Measurements from ENCODE around the gene SRY. TPM values are rescaled to one million over a fixed set of nuclear protein-coding genes. Genes with fewer than 3 reads are reported as not detected.
"Not testable (repeated sequence)": the region's sequence is repeated elsewhere in the genome, so short reads cannot be mapped to it uniquely, and the experiment has no call there.

The SRY gene
- not detected for total RNA-seq
- not detected for polyA plus RNA-seq
- 0 reads per million in 6 experiments for total RNA-seq

DNA sequence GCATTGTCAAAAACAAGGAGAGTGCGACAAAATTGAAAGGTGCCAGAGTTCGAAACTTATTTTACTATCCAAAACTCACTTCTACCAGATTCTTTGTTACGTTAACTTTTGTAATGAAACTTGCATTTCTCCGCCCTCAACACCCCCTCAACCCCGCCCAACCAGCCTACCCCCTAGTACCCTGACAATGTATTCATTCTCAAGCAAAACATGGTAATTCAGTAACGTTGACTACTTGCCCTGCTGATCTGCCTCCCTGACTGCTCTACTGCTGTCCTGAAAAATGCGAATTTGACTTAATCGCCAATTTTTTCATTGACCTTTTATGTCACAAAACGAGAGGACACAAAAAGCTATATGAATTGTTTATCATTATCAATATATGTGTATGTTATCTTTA lies at the start of gene SRY:
SRY (minus strand) TSS at position 83 of the 400 bp plus-strand sequence; CDS start at position 4, 79 bp downstream.
- POLR2A ChIA-PET: no interaction called here
- H3K36me3 Mint-ChIP-seq: peaks cover 0 to 7% (median 1%) of the 10 kb centered on the region in 3 donors
- no peak within 1 kb of the TSS for H3K27ac Mint-ChIP-seq
- H3K4me3 Mint-ChIP-seq: peak within 1 kb of the TSS in 5 of 10 donors; percentile 28 to 66 (median 57)
- ATAC-seq: no peak
- H3K9me3 Mint-ChIP-seq: peaks cover 0 to 4% (median 0%) of the 10 kb centered on the region in 9 donors
- DNase-seq: no peak
- peaks cover 7 to 11% (median 9%) of the 10 kb centered on the region in 4 donors for H3K4me1 Mint-ChIP-seq
- peaks cover 18 to 46% (median 36%) of the 10 kb centered on the region in 5 donors for H3K27me3 Mint-ChIP-seq

DNA sequence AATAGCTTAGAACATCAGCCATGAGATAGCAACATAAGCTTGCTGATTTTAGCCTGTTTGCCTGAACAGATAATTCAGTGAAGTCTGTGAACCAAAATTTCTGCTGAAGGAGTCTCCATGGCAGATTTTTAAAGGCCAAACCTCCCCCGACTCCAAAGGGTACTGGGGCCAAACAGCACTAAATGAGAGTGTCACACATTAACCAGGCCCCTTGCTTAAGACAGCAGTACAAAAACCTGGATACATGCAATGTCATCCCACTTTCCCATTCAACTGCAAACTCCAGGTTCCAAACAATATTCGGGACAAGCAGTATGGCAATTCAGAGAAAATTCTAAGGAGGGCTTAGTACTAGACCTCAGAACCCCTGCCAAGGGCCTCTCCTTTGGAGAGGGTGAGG lies 49.6 kb upstream of the SRY start:
- Mint-ChIP-seq H3K4me3 (no peak overlapping the region), H3K4me1 (peaks cover 0 to 13% (median 8%) of the 10 kb centered on the region in 4 donors), H3K36me3 (peaks cover 0 to 6% (median 0%) of the 10 kb centered on the region in 3 donors), H3K27me3 (peaks cover 0 to 18% (median 12%) of the 10 kb centered on the region in 5 donors), H3K9me3 (no peaks in the 10 kb centered on the region), H3K27ac (no peak overlapping the region)
- POLR2A ChIA-PET: no interaction called here
- DNase-seq: no peak
- ATAC-seq: no peak

DNA sequence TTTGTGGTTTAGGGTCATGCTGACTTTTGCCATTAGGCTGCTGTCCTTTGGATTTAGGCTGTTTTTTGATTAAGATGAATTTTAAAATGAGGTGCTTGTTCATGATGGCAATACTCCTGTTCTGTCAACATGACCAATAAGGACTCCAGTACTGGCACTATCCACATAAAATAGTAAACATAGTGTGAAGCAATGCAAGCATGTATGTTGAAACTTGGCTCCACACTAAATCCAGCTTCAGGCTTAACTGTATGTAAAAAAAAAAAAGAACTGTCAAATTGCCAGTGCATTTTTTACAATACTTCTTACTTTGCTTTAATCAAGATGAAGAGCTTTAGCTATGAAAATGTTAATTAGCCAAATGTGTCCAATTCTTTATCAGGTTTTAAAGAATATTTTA lies 47.7 kb upstream of the SRY start:
- POLR2A ChIA-PET: no interaction called here
- Mint-ChIP-seq H3K27ac (no peak overlapping the region), H3K4me1 (peaks cover 0 to 2% (median under 1%) of the 10 kb centered on the region in 4 donors), H3K4me3 (no peak overlapping the region), H3K36me3 (no peaks in the 10 kb centered on the region), H3K9me3 (peaks cover 0 to 3% (median 0%) of the 10 kb centered on the region in 9 donors), H3K27me3 (peaks cover 2 to 35% (median 25%) of the 10 kb centered on the region in 5 donors)
- ATAC-seq (no peak), DNase-seq (no peak)

GRCh38 chrY:2828497-2828896 lies 41.0 kb upstream of the SRY start:
- ATAC-seq (no peak), DNase-seq (no peak)
- Mint-ChIP-seq H3K4me1 (no peaks in the 10 kb centered on the region), H3K9me3 (peaks cover 0 to 3% (median 0%) of the 10 kb centered on the region in 9 donors), H3K36me3 (no peaks in the 10 kb centered on the region), H3K27me3 (peaks cover 0 to 26% (median 19%) of the 10 kb centered on the region in 5 donors), H3K4me3 (no peak overlapping the region), H3K27ac (no peak overlapping the region)
- POLR2A ChIA-PET: no interaction called here

DNA sequence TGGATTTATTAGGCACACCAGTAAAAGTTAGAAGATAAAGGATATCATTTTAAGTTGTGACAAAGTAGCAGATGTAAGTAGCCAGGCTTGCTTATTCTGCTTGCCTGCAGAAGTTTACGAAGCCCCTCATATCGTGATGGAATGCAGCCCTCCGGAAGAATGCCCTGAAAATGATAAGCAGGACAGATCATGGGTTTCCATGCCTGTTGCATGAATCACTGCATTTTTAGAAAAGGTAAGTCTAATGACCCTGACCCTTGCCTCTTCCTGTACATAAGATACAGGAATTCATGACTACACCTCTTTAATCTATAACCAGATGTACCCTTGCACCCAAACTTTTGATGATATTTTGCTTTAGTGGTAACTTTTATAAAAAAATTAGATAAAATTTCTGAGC lies 37.0 kb upstream of the SRY start:
- Mint-ChIP-seq H3K4me1 (no peaks in the 10 kb centered on the region), H3K9me3 (no peaks in the 10 kb centered on the region), H3K27me3 (peaks cover 0 to 15% (median 4%) of the 10 kb centered on the region in 5 donors), H3K4me3 (no peak overlapping the region), H3K27ac (no peak overlapping the region), H3K36me3 (no peaks in the 10 kb centered on the region)
- ATAC-seq (no peak), DNase-seq (no peak)
- POLR2A ChIA-PET: no interaction called here

DNA sequence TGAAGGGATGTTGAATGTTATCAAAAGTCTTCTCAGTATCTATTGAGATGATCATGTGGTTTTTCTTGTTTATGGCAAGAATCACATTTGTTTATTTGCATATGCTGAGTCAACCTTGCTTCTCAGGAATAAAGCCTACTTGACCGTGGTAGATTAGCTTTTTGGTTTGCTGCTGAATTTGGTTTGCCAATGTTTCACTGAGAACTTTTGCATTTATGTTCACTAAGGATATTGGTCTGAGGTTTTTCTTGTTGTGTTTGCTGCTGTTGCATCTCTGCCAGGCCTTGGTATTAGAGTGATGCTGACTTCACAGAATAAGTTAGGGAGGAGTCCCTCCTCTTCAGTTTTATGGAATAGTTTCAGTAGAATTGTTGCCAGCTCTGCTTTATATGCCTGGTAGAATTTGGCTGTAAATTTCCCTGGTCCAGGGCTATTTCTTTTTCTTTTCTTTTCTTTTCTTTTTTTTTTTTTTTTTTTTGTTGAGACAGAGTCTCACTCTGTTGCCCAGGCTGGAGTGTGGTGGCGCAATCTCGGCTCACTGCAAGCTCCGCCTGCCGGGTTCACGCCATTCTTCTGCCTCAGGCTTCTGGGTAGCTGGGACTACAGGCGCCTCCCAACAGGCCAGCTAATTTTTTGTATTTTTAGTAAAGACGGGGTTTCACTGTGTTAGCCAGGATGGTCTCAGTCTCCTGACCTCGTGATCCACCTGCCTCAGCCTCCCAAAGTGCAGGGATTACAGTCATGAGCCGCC lies 29.8 kb upstream of the SRY start:
- DNase-seq, POLR2A ChIA-PET, H3K36me3 Mint-ChIP-seq, H3K4me3 Mint-ChIP-seq, H3K27ac Mint-ChIP-seq, H3K9me3 Mint-ChIP-seq, ATAC-seq, H3K4me1 Mint-ChIP-seq: not testable (repeated sequence)
- peaks cover 0 to 12% (median 3%) of the 10 kb centered on the region in 5 donors for H3K27me3 Mint-ChIP-seq

DNA sequence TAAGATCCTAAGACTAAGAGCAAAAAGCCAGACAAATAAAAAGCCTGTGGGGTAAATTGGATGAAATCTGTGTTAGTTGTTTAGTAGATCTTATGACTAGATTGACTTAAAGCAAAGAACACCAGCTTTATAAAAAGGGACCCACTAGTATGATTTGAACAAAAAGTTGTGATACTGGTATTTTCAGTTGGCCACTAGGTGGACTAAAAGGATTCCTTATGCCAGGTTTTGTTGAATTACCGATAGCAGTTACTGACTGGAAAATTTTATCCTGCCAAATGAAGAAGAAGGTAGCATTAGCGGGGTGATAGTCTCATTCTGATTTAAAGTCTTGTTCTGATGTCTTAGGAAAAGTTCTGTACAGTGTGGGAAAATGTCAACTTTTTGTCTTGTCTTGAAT lies 12.8 kb upstream of the SRY start:
- H3K27me3 Mint-ChIP-seq: peaks cover 0 to 12% (median 6%) of the 10 kb centered on the region in 5 donors
- DNase-seq (no peak), ATAC-seq (no peak)
- no peaks in the 10 kb centered on the region for H3K9me3 Mint-ChIP-seq
- H3K27ac Mint-ChIP-seq: no peak overlapping the region
- H3K4me3 Mint-ChIP-seq: no peak overlapping the region
- POLR2A ChIA-PET: no interaction called here
- H3K4me1 Mint-ChIP-seq: no peaks in the 10 kb centered on the region
- no peaks in the 10 kb centered on the region for H3K36me3 Mint-ChIP-seq

DNA sequence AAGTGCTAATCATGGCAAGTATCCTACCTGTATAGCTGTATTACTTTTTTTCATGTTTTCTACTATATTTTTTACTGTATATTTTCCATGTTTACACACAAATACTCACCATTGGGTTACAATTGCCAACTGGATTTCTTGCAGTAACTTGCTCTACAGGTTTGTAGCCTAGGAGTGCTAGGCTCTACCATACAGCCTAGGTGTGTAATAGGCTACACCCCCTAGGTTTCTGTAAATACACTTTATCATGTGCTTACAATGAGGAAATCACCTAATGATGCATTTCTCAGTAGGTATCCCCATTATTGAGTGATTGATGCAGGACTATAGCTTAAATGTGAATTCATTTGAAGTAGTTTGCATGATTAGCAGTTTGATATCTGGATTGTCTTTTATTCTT lies 10.5 kb upstream of the SRY start:
- no peaks in the 10 kb centered on the region for H3K4me1 Mint-ChIP-seq
- POLR2A ChIA-PET: no interaction called here
- H3K4me3 Mint-ChIP-seq: no peak overlapping the region
- peaks cover 0 to 9% (median 4%) of the 10 kb centered on the region in 5 donors for H3K27me3 Mint-ChIP-seq
- DNase-seq (no peak), ATAC-seq (no peak)
- no peak overlapping the region for H3K27ac Mint-ChIP-seq
- no peaks in the 10 kb centered on the region for H3K9me3 Mint-ChIP-seq
- H3K36me3 Mint-ChIP-seq: no peaks in the 10 kb centered on the region

GRCh38 chrY:2796977-2797523 lies 9.6 kb upstream of the SRY start:
- POLR2A ChIA-PET: no interaction called here
- no peak for DNase-seq
- H3K27ac Mint-ChIP-seq: no peak overlapping the region
- H3K4me1 Mint-ChIP-seq: no peaks in the 10 kb centered on the region
- H3K27me3 Mint-ChIP-seq: peaks cover 0 to 12% (median 5%) of the 10 kb centered on the region in 5 donors
- no peaks in the 10 kb centered on the region for H3K36me3 Mint-ChIP-seq
- no peak for ATAC-seq
- H3K4me3 Mint-ChIP-seq: no peak overlapping the region
- H3K9me3 Mint-ChIP-seq: no peaks in the 10 kb centered on the region

- Mint-ChIP-seq H3K27me3 (peaks cover 16 to 45% (median 37%) of the 10 kb centered on the region in 5 donors), H3K9me3 (peaks cover 0 to 4% (median 0%) of the 10 kb centered on the region in 9 donors), H3K27ac (no peak overlapping the region), H3K36me3 (peaks cover 0 to 7% (median 1%) of the 10 kb centered on the region in 3 donors), H3K4me1 (peaks cover 7 to 11% (median 9%) of the 10 kb centered on the region in 4 donors), H3K4me3 (no peak overlapping the region)
- ATAC-seq: no peak
- no peak for DNase-seq
- POLR2A ChIA-PET: no interaction called here
These were observed 2.3 kb upstream of the SRY start for GRCh38 chrY:2789756-2790155.

DNA sequence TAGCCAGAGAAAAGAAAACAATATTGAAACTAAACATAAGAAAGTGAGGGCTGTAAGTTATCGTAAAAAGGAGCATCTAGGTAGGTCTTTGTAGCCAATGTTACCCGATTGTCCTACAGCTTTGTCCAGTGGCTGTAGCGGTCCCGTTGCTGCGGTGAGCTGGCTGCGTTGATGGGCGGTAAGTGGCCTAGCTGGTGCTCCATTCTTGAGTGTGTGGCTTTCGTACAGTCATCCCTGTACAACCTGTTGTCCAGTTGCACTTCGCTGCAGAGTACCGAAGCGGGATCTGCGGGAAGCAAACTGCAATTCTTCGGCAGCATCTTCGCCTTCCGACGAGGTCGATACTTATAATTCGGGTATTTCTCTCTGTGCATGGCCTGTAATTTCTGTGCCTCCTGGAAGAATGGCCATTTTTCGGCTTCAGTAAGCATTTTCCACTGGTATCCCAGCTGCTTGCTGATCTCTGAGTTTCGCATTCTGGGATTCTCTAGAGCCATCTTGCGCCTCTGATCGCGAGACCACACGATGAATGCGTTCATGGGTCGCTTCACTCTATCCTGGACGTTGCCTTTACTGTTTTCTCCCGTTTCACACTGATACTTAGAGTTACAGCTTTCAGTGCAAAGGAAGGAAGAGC lies 488 bp downstream of the SRY start:
- Mint-ChIP-seq H3K27ac (no peak overlapping the region), H3K4me1 (peaks cover 7 to 11% (median 9%) of the 10 kb centered on the region in 4 donors)

More for the DNA sequence above, 488 bp downstream of the SRY start:
- POLR2A ChIA-PET: no interaction called here
- Mint-ChIP-seq H3K27me3 (peaks cover 18 to 46% (median 35%) of the 10 kb centered on the region in 5 donors), H3K4me3 (peak overlapping the region in 5 of 10 donors; percentile 28 to 66 (median 57)), H3K36me3 (peaks cover 0 to 7% (median 1%) of the 10 kb centered on the region in 3 donors), H3K9me3 (peaks cover 0 to 4% (median 0%) of the 10 kb centered on the region in 9 donors)
- ATAC-seq (no peak), DNase-seq (no peak)

Data from naive thymus-derived CD8-positive, alpha-beta T cell (primary cell).